Neural cell (in vitro differentiated cells): ENCODE measurements around the gene CDK8. TPM values are rescaled to one million over a fixed set of nuclear protein-coding genes. Genes with fewer than 3 reads are reported as not detected.

Experiments used
- H2AFZ ChIP-seq: fragments of 200-600, 300-800 bp; sonication (generic), shearing (Covaris generic); 2 replicates; pipeline ENCODE4 v1.6.0; 2014; ENCODE audit warnings: low read depth, mild to moderate bottlenecking, antibody characterized with exemption, low read length, moderate library complexity
- H3F3A ChIP-seq: fragments of 200-600 bp; shearing (Covaris generic); 2 replicates; pipeline ENCODE4 v1.6.1; 2016; ENCODE audit warnings: mild to moderate bottlenecking, moderate library complexity, mixed read lengths, antibody characterized with exemption, low read length; ENCODE audit not compliant: insufficient read depth, poor library complexity, severe bottlenecking
- H3K27ac ChIP-seq: fragments of 200-600, 300-800 bp; sonication (generic), shearing (Covaris generic); 2 replicates; pipeline ENCODE4 v1.5.1; 2014; ENCODE audit warnings: mild to moderate bottlenecking, low read length, moderate library complexity
- H3K27me3 ChIP-seq: fragments of 300-800, 200-600 bp; sonication (generic), shearing (Covaris generic); 2 replicates; pipeline ENCODE4 v1.6.0; 2014; ENCODE audit warnings: mild to moderate bottlenecking, low read depth, low read length, moderate library complexity; ENCODE audit not compliant: insufficient read depth
- H3K36me3 ChIP-seq: fragments of 300-800, 200-600 bp; sonication (generic), shearing (Covaris generic); 2 replicates; pipeline ENCODE4 v1.5.1; 2014; ENCODE audit warnings: mild to moderate bottlenecking, antibody characterized with exemption, low read length, moderate library complexity; ENCODE audit not compliant: insufficient read depth
- H3K4me2 ChIP-seq: fragments of 300-800, 200-600 bp; sonication (generic), shearing (Covaris generic); 2 replicates; pipeline ENCODE4 v1.6.0; 2014; ENCODE audit warnings: mild to moderate bottlenecking, low read length
- H3K4me3 ChIP-seq: fragments of 300-800, 200-600 bp; sonication (generic), shearing (Covaris generic); 2 replicates; pipeline ENCODE4 v1.5.1; 2014; ENCODE audit warnings: mild to moderate bottlenecking, low read length, moderate library complexity
- H3K79me2 ChIP-seq: fragments of 200-600 bp; shearing (Covaris generic); replicated peaks from 2 replicates; pipeline ENCODE4 v1.6.0; 2014; ENCODE audit warnings: mild to moderate bottlenecking, low read length, moderate library complexity; ENCODE audit not compliant: insufficient read depth
- H3K9ac ChIP-seq: fragments of 300-800, 200-600 bp; sonication (generic), shearing (Covaris generic); 2 replicates; pipeline ENCODE4 v1.6.1; 2016; ENCODE audit warnings: mild to moderate bottlenecking, low read length, mixed read lengths
- H3K9me2 ChIP-seq: fragments of 200-600 bp; shearing (Covaris generic); 2 replicates; pipeline ENCODE4 v1.6.1; 2016; ENCODE audit warnings: mild to moderate bottlenecking, low read length, mixed read lengths; ENCODE audit not compliant: insufficient read depth
- H3K9me3 ChIP-seq: fragments of 200-600, 300-800 bp; sonication (generic), shearing (Covaris generic); 2 replicates; pipeline ENCODE4 v1.6.1; 2016; ENCODE audit warnings: mild to moderate bottlenecking, mixed run types, low read length, moderate library complexity, mixed read lengths
- H4K20me1 ChIP-seq: fragments of 200-600 bp; shearing (Covaris generic); 2 replicates; pipeline ENCODE4 v1.6.1; 2016; ENCODE audit warnings: mild to moderate bottlenecking, mixed run types; ENCODE audit not compliant: insufficient read depth
- EP300 ChIP-seq: fragments of 450-650 bp; conservative IDR thresholded peaks from 2 replicates; pipeline ENCODE4 v1.6.1; 2014; ENCODE audit warnings: antibody characterized with exemption, mild to moderate bottlenecking, moderate library complexity; ENCODE audit not compliant: poor library complexity, severe bottlenecking
- EZH2 ChIP-seq: fragments of 200-600, 300-800 bp; shearing (Covaris generic), sonication (generic); IDR thresholded peaks from 2 replicates; pipeline ENCODE4 v1.6.1; 2014; ENCODE audit warnings: antibody characterized with exemption, low read length, borderline replicate concordance, mild to moderate bottlenecking; ENCODE audit not compliant: insufficient read depth, poor library complexity, severe bottlenecking
- MXI1 ChIP-seq: fragments of 450-650 bp; conservative IDR thresholded peaks from 2 replicates; pipeline ENCODE4 v1.6.1; 2014; ENCODE audit warnings: antibody characterized with exemption, mild to moderate bottlenecking; ENCODE audit not compliant: poor library complexity, severe bottlenecking
- POLR2AphosphoS5 ChIP-seq: IDR thresholded peaks from 2 replicates; pipeline ENCODE4 v1.6.1; 2012
- RAD21 ChIP-seq: fragments of 450-650 bp; conservative IDR thresholded peaks from 2 replicates; pipeline ENCODE4 v1.6.1; 2014; ENCODE audit warnings: antibody characterized with exemption, mild to moderate bottlenecking, moderate library complexity
- SMC3 ChIP-seq: fragments of 450-650 bp; conservative IDR thresholded peaks from 2 replicates; pipeline ENCODE4 v1.6.1; 2014; ENCODE audit warnings: antibody characterized with exemption, mild to moderate bottlenecking, moderate library complexity; ENCODE audit not compliant: poor library complexity
- TAF1 ChIP-seq: IDR thresholded peaks from 2 replicates; pipeline ENCODE4 v1.6.1; 2012; ENCODE audit warnings: low read depth
- polyA plus RNA-seq: library from polyadenylated mRNA; depleted of rRNA; stranded (reverse); fragments of >200 nt; gene quantifications from 2 replicates; pipeline ENCODE4 v1.2.3, GENCODE V29; 2014
- TF ChIP-seq, protein P1 (sequence below): fragments of 450-650 bp; IDR thresholded peaks from 2 replicates; pipeline ENCODE4 v1.5.1; 2014; ENCODE audit warnings: antibody characterized with exemption, mild to moderate bottlenecking, moderate library complexity; ENCODE audit not compliant: poor library complexity, severe bottlenecking
- TF ChIP-seq, protein P2 (sequence below): IDR thresholded peaks from 2 replicates; pipeline ENCODE4 v1.6.1; 2012; ENCODE audit warnings: borderline replicate concordance

The CDK8 gene
- polyA plus RNA-seq, 1 donor from 2014 or later, result 58.9 TPM

DNA sequence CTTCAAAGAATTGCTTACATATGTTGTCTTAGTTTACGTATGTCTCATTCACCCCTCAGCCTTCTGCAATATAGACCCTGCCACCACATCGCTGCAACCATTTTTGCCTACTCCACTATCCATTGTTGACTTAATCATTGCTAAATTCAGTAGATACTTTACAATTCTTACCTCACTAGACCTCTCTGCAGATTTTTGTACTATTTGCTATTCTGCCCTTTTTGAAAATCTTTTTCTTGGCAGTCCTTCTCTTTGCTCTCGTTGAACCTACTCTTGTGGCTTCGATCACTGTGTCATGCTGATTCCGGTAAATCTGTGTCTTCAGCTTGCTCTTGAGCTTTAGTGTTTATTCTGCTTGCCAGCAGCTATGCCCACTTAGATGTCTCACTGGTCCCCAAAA is 81.2 kb downstream of the CDK8 start:
- Histone ChIP-seq H3K4me2 (no peak overlapping the region), H3K9me2 (no peaks in the 10 kb centered on the region), H3K27ac (no peak overlapping the region), H3K4me3 (no peak overlapping the region), H4K20me1 (no peaks in the 10 kb centered on the region), H3K79me2 (peaks cover 21% of the 10 kb centered on the region), H3F3A (no peaks in the 10 kb centered on the region), H3K9ac (no peak overlapping the region), H3K27me3 (no peaks in the 10 kb centered on the region), H3K9me3 (no peaks in the 10 kb centered on the region), H2AFZ (no peak overlapping the region), H3K36me3 (no peaks in the 10 kb centered on the region)
- TF ChIP-seq POLR2AphosphoS5, result no peak
- no peak for TF ChIP-seq EP300

DNA sequence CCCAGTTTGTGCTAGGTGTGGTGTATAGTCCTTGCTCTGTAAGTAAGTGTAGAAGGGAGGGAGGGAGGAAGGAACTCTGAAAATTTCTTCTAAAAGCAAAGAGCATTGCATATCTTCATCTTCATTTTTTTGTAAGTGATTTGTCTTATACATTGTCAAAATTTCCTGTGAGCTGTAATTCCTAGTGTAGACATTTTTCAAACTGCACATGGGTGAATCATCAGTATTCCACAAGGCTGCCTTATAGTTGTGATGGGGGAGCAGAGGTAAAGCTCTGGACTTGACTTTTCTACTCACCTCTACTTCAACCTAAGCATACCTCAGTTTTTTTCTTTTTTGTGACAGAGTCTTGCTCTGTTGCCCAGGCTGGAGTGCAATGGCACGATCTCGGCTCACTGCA is 86.9 kb downstream of the CDK8 start:
- no peaks in the 10 kb centered on the region for H3K27me3 ChIP-seq
- no peak overlapping the region for H2AFZ ChIP-seq
- no peaks in the 10 kb centered on the region for H3K9me2 ChIP-seq
- no peak overlapping the region for H3K27ac ChIP-seq
- peaks cover 4% of the 10 kb centered on the region for H3K79me2 ChIP-seq
- no peaks in the 10 kb centered on the region for H3K9me3 ChIP-seq
- H3K4me3 ChIP-seq, result no peak overlapping the region
- no peak overlapping the region for H3K4me2 ChIP-seq
- no peak for TF ChIP-seq RAD21
- no peak for TF ChIP-seq SMC3
- TF ChIP-seq, protein P1, sequence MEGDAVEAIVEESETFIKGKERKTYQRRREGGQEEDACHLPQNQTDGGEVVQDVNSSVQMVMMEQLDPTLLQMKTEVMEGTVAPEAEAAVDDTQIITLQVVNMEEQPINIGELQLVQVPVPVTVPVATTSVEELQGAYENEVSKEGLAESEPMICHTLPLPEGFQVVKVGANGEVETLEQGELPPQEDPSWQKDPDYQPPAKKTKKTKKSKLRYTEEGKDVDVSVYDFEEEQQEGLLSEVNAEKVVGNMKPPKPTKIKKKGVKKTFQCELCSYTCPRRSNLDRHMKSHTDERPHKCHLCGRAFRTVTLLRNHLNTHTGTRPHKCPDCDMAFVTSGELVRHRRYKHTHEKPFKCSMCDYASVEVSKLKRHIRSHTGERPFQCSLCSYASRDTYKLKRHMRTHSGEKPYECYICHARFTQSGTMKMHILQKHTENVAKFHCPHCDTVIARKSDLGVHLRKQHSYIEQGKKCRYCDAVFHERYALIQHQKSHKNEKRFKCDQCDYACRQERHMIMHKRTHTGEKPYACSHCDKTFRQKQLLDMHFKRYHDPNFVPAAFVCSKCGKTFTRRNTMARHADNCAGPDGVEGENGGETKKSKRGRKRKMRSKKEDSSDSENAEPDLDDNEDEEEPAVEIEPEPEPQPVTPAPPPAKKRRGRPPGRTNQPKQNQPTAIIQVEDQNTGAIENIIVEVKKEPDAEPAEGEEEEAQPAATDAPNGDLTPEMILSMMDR, result no peak
- TF ChIP-seq POLR2AphosphoS5, result no peak
- no peak for TF ChIP-seq EZH2
- no peak for TF ChIP-seq TAF1
- TF ChIP-seq EP300, result no peak
- TF ChIP-seq MXI1, result no peak
- TF ChIP-seq, protein P2, sequence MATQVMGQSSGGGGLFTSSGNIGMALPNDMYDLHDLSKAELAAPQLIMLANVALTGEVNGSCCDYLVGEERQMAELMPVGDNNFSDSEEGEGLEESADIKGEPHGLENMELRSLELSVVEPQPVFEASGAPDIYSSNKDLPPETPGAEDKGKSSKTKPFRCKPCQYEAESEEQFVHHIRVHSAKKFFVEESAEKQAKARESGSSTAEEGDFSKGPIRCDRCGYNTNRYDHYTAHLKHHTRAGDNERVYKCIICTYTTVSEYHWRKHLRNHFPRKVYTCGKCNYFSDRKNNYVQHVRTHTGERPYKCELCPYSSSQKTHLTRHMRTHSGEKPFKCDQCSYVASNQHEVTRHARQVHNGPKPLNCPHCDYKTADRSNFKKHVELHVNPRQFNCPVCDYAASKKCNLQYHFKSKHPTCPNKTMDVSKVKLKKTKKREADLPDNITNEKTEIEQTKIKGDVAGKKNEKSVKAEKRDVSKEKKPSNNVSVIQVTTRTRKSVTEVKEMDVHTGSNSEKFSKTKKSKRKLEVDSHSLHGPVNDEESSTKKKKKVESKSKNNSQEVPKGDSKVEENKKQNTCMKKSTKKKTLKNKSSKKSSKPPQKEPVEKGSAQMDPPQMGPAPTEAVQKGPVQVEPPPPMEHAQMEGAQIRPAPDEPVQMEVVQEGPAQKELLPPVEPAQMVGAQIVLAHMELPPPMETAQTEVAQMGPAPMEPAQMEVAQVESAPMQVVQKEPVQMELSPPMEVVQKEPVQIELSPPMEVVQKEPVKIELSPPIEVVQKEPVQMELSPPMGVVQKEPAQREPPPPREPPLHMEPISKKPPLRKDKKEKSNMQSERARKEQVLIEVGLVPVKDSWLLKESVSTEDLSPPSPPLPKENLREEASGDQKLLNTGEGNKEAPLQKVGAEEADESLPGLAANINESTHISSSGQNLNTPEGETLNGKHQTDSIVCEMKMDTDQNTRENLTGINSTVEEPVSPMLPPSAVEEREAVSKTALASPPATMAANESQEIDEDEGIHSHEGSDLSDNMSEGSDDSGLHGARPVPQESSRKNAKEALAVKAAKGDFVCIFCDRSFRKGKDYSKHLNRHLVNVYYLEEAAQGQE, result no peak
- H3K36me3 ChIP-seq, result no peaks in the 10 kb centered on the region
- no peaks in the 10 kb centered on the region for H4K20me1 ChIP-seq
- H3F3A ChIP-seq, result no peaks in the 10 kb centered on the region
- no peak overlapping the region for H3K9ac ChIP-seq

DNA sequence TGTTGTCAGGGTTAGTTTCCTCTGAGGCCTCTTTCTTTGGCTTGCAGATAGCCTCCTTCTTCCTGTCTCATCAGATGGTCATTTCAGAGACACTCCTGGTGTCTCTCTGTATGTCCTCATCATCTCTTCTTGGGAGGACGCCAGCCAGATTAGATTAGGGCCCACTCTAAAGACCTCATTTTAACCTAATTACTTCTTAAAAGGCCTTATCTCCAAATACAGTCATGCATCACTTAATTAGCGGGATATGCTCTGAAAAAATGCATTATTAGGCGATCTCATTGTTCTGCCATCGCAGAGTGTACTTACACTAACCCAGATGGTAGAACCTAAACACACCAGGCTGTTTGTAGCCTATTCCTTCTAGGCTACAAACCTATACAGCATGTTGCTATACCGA is 89.0 kb downstream of the CDK8 start:
- H4K20me1 ChIP-seq, result no peaks in the 10 kb centered on the region
- peaks cover 7% of the 10 kb centered on the region for H3K79me2 ChIP-seq
- no peak overlapping the region for H3K27ac ChIP-seq
- H3K4me3 ChIP-seq, result no peak overlapping the region
- no peak overlapping the region for H3K4me2 ChIP-seq
- H3K9ac ChIP-seq, result no peak overlapping the region
- no peak overlapping the region for H2AFZ ChIP-seq
- no peaks in the 10 kb centered on the region for H3K9me3 ChIP-seq
- no peaks in the 10 kb centered on the region for H3K27me3 ChIP-seq
- H3K9me2 ChIP-seq, result no peaks in the 10 kb centered on the region
- no peak for TF ChIP-seq TAF1
- TF ChIP-seq, protein P1, result no peak
- TF ChIP-seq, protein P2, result no peak
- no peak for TF ChIP-seq SMC3
- no peak for TF ChIP-seq EP300
- TF ChIP-seq RAD21, result no peak
- TF ChIP-seq EZH2, result no peak
- TF ChIP-seq POLR2AphosphoS5, result no peak
- no peak for TF ChIP-seq MXI1
- no peaks in the 10 kb centered on the region for H3K36me3 ChIP-seq
- no peaks in the 10 kb centered on the region for H3F3A ChIP-seq
